Colonic mucosa (tissue), 4 donors: ENCODE measurements around the gene RTCB. TPM values are rescaled to one million over a fixed set of nuclear protein-coding genes. Genes with fewer than 3 reads are reported as not detected.

Experiments used
- DNase-seq: peaks from one replicate; pipeline ENCODE4 v3.0.0-alpha.2; 2020
- H3K27ac ChIP-seq: fragments of 200-600 bp; one replicate; pipeline ENCODE4 v1.8.0; 2021
- H3K27me3 ChIP-seq: fragments of 200-600 bp; one replicate; pipeline ENCODE4 v1.8.0; 2021
- H3K36me3 ChIP-seq: fragments of 200-600 bp; one replicate; pipeline ENCODE4 v1.8.0; 2021
- H3K4me1 ChIP-seq: fragments of 200-600 bp; one replicate; pipeline ENCODE4 v1.8.0; 2021; ENCODE audit warnings: mild to moderate bottlenecking
- H3K4me3 ChIP-seq: fragments of 200-600 bp; one replicate; pipeline ENCODE4 v1.8.0; 2021
- H3K9ac ChIP-seq, 2 donors: one replicate each; pipeline ENCODE4 v1.7.0; 2013; ENCODE audit warnings: control low read depth in 2 of 2, low read depth in 2 of 2, low read length in 2 of 2
- H3K9me3 ChIP-seq: fragments of 200-600 bp; one replicate; pipeline ENCODE4 v1.8.0; 2021
- CTCF ChIP-seq: fragments of 200-600 bp; IDR thresholded peaks from one replicate; pipeline ENCODE4 v1.8.0; 2022; ENCODE audit warnings: antibody characterized with exemption, mild to moderate bottlenecking
- intact Hi-C: fragments of 100-400 bp; cut with DNase I; formaldehyde crosslinking; loops from one replicate; pipeline ENCODE4 v1.14.1; 2022
- total RNA-seq, 2 donors: library from RNA; stranded (reverse); fragmentation: NEBNext Ultra II Directional in 1 of 2; extraction: Animal tissue kit (Norgen Biotek cat#: 25700) in 1 of 2; gene quantifications; one replicate each; pipeline ENCODE4 v1.2.1, GENCODE V29; 2021
- donor health status: healthy.
- donor health status: DM: no; HTN: no; CAD: no.
- donor health status: DM: no; HTN: no; CAD: no.

Gene RTCB
- total RNA-seq, 2 donors from 2014 or later: 96.6 to 120 TPM

GRCh38 chr22:32342977-32343376 lies 69.1 kb downstream of the RTCB start:
- no peak for DNase-seq
- H3K27me3 ChIP-seq: no peaks in the 10 kb centered on the region
- intact Hi-C loops: no loop called here
- no peak overlapping the region for H3K27ac ChIP-seq
- no peak overlapping the region for H3K4me3 ChIP-seq
- H3K9me3 ChIP-seq: no peaks in the 10 kb centered on the region
- H3K36me3 ChIP-seq: no peaks in the 10 kb centered on the region
- no peak overlapping the region for H3K9ac ChIP-seq
- no peak for TF ChIP-seq CTCF
- H3K4me1 ChIP-seq: no peaks in the 10 kb centered on the region

GRCh38 chr22:32341122-32341740 lies 70.8 kb downstream of the RTCB start:
- no peaks in the 10 kb centered on the region for H3K27me3 ChIP-seq
- no peaks in the 10 kb centered on the region for H3K9me3 ChIP-seq
- no peak overlapping the region for H3K27ac ChIP-seq
- no peak overlapping the region for H3K4me3 ChIP-seq
- intact Hi-C loops: no loop called here
- H3K36me3 ChIP-seq: no peaks in the 10 kb centered on the region
- no peak overlapping the region for H3K9ac ChIP-seq
- DNase-seq: no peak
- TF ChIP-seq CTCF: no peak
- H3K4me1 ChIP-seq: no peaks in the 10 kb centered on the region

DNA sequence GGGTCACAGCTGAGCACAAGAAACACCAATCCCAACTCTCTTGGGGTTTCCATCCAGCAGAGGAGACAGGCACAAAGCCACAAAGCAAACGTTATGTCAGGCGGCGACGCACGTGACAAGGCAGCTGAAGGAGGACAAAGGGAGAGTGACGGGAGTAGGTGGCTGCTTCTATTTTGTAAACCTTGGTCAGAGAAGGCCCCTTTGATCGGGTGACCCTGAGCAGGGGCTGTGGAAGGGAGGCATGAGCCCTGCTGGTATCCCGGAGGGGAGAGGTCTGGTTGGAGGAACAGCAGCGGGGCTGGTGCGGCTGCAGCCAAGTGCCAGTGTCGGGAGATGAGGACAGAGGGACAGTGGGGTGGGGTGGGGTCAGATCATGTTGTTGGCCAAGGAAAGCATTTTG lies 71.6 kb downstream of the RTCB start:
- DNase-seq: no peak
- no peaks in the 10 kb centered on the region for H3K36me3 ChIP-seq
- no peaks in the 10 kb centered on the region for H3K9me3 ChIP-seq
- H3K27me3 ChIP-seq: no peaks in the 10 kb centered on the region
- no peak overlapping the region for H3K9ac ChIP-seq
- no peak overlapping the region for H3K27ac ChIP-seq
- H3K4me3 ChIP-seq: no peak overlapping the region
- intact Hi-C loops: no loop called here
- no peaks in the 10 kb centered on the region for H3K4me1 ChIP-seq
- TF ChIP-seq CTCF: no peak

- H3K9ac ChIP-seq: no peak overlapping the region
- no peak overlapping the region for H3K27ac ChIP-seq
- no peaks in the 10 kb centered on the region for H3K4me1 ChIP-seq
- TF ChIP-seq CTCF: no peak
- no peaks in the 10 kb centered on the region for H3K9me3 ChIP-seq
- no peak for DNase-seq
- intact Hi-C loops: no loop called here
- H3K36me3 ChIP-seq: no peaks in the 10 kb centered on the region
- H3K4me3 ChIP-seq: no peak overlapping the region
- H3K27me3 ChIP-seq: no peaks in the 10 kb centered on the region
These were observed 72.6 kb downstream of the RTCB start for GRCh38 chr22:32339190-32340012.

GRCh38 chr22:32338757-32339156 lies 73.3 kb downstream of the RTCB start:
- intact Hi-C loops: no loop called here
- Histone ChIP-seq H3K36me3 (no peaks in the 10 kb centered on the region), H3K4me1 (no peaks in the 10 kb centered on the region), H3K9ac (no peak overlapping the region), H3K27ac (no peak overlapping the region), H3K9me3 (no peaks in the 10 kb centered on the region), H3K4me3 (no peak overlapping the region), H3K27me3 (no peaks in the 10 kb centered on the region)
- TF ChIP-seq CTCF: no peak
- no peak for DNase-seq

Other genes with a start within 250 kb of the RTCB start
- not detected for gene RFPL2, start 207.2 kb downstream of the RTCB start, total RNA-seq
- gene SLC5A4, start 156.9 kb downstream of the RTCB start, total RNA-seq: not detected
- gene RFPL3, start 54.4 kb downstream of the RTCB start, total RNA-seq: not detected
- gene BPIFC, start 52.2 kb upstream of the RTCB start, total RNA-seq: not detected
- gene FBXO7, start 62.6 kb upstream of the RTCB start, total RNA-seq: 10 to 100 TPM; 62.1 to 81.1 TPM